Activated B cell treated with CpG ODN at 0.5 μM for 24 hours (primary cell): ENCODE data around the gene SPR. TPM values are rescaled to one million over a fixed set of nuclear protein-coding genes. Genes with fewer than 3 reads are reported as not detected.

Source experiments
- ATAC-seq: fragments of 200-7000 bp; cut with Tn5 transposase; one replicate; pipeline ENCODE4 v1.10.0; 2021; ENCODE audit warnings: low read depth, mild to moderate bottlenecking, moderate library complexity
- CTCF ChIA-PET: fragments of 350-600 bp; sonication (Branson Sonifier 250); formaldehyde crosslinking; loops from one replicate; lab custom pipeline; 2021; ENCODE audit warnings: antibody characterized with exemption; lab: Charles Lee
- POLR2A ChIA-PET: fragments of 350-600 bp; sonication (Branson Sonifier 250); formaldehyde crosslinking; loops from one replicate; lab custom pipeline; 2021; ENCODE audit warnings: antibody characterized with exemption; lab: Charles Lee
- DNase-seq: peaks from one replicate; pipeline ENCODE4 v3.0.0; 2022
- H3K27ac Mint-ChIP-seq: one replicate; pipeline ENCODE4 v1.8.0; 2020; ENCODE audit warnings: mixed read lengths
- H3K27me3 Mint-ChIP-seq: one replicate; pipeline ENCODE4 v1.8.0; 2021; ENCODE audit warnings: mixed read lengths
- H3K36me3 Mint-ChIP-seq: one replicate; pipeline ENCODE4 v1.8.0; 2021; ENCODE audit warnings: low read depth, mixed read lengths
- H3K4me1 Mint-ChIP-seq: one replicate; pipeline ENCODE4 v1.8.0; 2021; ENCODE audit warnings: mixed read lengths
- H3K4me3 Mint-ChIP-seq: one replicate; pipeline ENCODE4 v1.8.0; 2020; ENCODE audit warnings: mild to moderate bottlenecking, mixed read lengths
- H3K9me3 Mint-ChIP-seq: one replicate; pipeline ENCODE4 v1.8.0; 2020; ENCODE audit warnings: mixed read lengths
- intact Hi-C: fragments of 100-400 bp; cut with micrococcal nuclease; formaldehyde crosslinking; loops from one replicate; pipeline ENCODE4 v1.15.1; 2024
- total RNA-seq: library from RNA; stranded (reverse); gene quantifications from 2 replicates; pipeline ENCODE4 v1.2.3, GENCODE V29; 2022
- TF ChIP-seq, protein P1 (sequence below): fragments of 200-600 bp; IDR thresholded peaks from one replicate; pipeline ENCODE4 v1.8.0; 2022; ENCODE audit warnings: antibody characterized with exemption, mild to moderate bottlenecking

SPR gene
- total RNA-seq, 1 donor from 2014 or later = 0.31 TPM

DNA sequence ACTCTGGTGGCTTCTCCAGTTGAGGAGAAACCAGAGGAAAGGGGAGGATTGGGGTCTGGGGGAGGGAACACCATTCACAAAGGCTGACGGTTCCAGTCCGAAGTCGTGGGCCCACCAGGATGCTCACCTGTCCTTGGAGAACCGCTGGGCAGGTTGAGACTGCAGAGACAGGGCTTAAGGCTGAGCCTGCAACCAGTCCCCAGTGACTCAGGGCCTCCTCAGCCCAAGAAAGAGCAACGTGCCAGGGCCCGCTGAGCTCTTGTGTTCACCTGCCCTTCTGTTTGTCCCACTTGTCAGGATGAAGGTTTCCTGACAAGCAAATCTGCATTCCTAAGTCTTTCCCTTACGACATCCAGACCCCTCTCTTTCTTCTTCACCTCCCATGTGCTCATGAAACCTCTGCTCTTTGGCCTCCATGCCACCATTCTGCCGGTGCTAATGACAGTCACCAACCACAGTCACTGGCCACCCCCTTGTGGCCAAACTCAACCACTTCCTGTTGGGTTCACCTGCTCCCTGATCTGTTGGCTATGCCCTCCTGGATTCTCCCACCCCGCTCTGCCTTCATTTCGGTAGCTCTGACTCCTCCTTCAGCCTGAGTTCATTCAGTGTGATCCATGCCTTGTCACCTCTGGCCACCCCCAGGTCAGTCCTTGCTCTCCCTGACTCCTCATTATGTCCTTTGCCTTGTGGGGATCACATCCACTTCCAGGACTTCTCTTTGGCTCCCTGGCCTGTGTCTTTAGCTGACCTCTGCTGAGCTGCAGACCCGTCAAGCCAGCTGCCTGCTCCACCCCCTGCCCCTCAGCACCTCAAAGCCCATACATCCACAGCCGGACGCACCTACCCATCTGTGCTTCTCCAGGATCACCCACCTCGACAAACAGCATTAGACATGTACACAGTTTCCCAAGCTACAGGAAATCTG lies 47.7 kb downstream of the SPR start:
- ChIA-PET CTCF (no interaction called here), POLR2A (no interaction called here)
- intact Hi-C loops = loop anchor here (2.0 kb wide), 1 partner anchor 42 kb away; no protein-coding TSS in a partner anchor
- Mint-ChIP-seq H3K36me3 (no peaks in the 10 kb centered on the region), H3K9me3 (no peaks in the 10 kb centered on the region), H3K27me3 (peaks cover 20% of the 10 kb centered on the region), H3K4me1 (no peaks in the 10 kb centered on the region), H3K4me3 (no peak overlapping the region), H3K27ac (no peak overlapping the region)
- DNase-seq = no peak
- no peak for ATAC-seq
- TF ChIP-seq, protein P1, sequence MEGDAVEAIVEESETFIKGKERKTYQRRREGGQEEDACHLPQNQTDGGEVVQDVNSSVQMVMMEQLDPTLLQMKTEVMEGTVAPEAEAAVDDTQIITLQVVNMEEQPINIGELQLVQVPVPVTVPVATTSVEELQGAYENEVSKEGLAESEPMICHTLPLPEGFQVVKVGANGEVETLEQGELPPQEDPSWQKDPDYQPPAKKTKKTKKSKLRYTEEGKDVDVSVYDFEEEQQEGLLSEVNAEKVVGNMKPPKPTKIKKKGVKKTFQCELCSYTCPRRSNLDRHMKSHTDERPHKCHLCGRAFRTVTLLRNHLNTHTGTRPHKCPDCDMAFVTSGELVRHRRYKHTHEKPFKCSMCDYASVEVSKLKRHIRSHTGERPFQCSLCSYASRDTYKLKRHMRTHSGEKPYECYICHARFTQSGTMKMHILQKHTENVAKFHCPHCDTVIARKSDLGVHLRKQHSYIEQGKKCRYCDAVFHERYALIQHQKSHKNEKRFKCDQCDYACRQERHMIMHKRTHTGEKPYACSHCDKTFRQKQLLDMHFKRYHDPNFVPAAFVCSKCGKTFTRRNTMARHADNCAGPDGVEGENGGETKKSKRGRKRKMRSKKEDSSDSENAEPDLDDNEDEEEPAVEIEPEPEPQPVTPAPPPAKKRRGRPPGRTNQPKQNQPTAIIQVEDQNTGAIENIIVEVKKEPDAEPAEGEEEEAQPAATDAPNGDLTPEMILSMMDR = no peak

DNA sequence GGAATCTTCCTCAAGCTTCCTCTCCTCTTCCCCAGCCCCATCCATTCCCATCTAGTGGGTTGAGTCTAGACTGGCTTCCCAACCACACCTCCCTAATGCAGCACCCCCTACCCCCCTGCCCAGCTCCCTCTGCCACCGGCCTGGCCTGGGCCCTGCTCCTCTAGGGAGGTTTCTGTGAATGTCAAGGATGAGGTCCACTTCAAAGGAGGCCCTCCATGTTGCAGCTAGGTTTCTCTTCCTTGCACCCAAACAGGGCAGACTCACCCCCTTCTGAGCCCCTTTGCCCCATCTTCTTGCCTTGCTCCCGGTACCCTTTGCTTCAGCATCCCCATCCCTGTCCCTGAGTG lies 48.4 kb downstream of the SPR start:
- intact Hi-C loops = loop anchor here (2.0 kb wide), 1 partner anchor 43 kb away; no protein-coding TSS in a partner anchor
- no peak for DNase-seq
- POLR2A ChIA-PET = no interaction called here

DNA sequence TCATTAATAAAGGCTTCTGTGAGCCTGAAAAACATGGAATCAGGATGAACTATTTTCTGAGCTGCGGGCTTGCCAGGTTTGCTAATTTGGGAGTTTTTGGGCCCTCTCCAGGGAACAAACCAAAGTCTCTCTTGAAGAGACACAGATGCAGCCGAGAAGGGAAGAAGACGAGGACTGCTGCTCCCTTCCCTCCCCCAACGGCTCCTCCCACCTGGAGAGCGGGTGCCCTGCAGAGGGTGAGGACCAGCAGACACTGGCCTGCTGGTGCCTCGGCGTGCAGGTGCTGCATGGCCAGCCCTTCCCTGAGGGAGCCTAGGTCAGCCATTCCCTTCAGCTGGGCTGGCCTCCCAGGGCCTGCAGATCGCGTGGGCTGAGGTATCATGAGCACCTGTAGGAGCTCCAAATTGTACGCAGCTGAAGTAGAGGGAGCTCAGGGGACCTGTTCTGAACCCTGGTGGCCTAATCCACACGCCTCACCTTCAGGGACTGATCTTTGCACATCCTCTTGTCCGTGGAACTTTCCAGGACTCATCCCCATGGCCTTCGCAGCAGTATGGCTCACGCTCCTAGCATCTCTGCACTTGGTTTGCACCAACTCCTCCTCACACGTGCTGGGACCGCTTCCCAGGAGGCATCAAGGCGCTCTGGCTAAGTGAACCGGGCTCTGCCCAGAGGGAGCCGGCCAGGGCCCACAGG lies 49.6 kb downstream of the SPR start:
- Mint-ChIP-seq H3K4me3 (no peak overlapping the region), H3K27me3 (peaks cover 17% of the 10 kb centered on the region), H3K36me3 (no peaks in the 10 kb centered on the region), H3K4me1 (no peaks in the 10 kb centered on the region), H3K27ac (no peak overlapping the region), H3K9me3 (no peaks in the 10 kb centered on the region)
- POLR2A ChIA-PET = no interaction called here
- no peak for ATAC-seq
- CTCF ChIA-PET = no interaction called here
- TF ChIP-seq, protein P1 = no peak
- no peak for DNase-seq
- intact Hi-C loops = no loop called here

More for the DNA sequence above, 48.4 kb downstream of the SPR start:
- CTCF ChIA-PET = no interaction called here
- no peak for ATAC-seq
- TF ChIP-seq, protein P1 = no peak
- Mint-ChIP-seq H3K27me3 (peaks cover 20% of the 10 kb centered on the region), H3K27ac (no peak overlapping the region), H3K36me3 (no peaks in the 10 kb centered on the region), H3K4me3 (no peak overlapping the region), H3K4me1 (no peaks in the 10 kb centered on the region), H3K9me3 (no peaks in the 10 kb centered on the region)

DNA sequence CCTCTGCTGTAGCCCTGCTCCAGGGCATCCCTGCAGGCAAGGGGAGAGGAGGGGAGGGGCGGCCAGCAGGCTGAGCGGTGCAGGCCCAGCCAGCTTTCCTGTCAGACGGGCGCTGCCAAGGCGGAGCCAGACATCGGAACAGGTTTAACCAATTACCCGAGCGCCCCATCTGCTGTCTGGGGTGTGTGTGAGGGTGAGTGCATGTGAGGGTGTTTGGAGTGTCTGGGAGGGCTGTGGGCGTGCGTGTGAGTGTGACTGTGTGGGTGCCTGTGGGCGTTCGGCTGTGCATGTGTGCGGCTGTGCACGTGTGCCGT lies 50.1 kb downstream of the SPR start:
- TF ChIP-seq, protein P1 = no peak
- DNase-seq (no peak), ATAC-seq (no peak)
- Mint-ChIP-seq H3K4me3 (no peak overlapping the region), H3K27ac (no peak overlapping the region), H3K9me3 (no peaks in the 10 kb centered on the region), H3K27me3 (peaks cover 17% of the 10 kb centered on the region), H3K4me1 (no peaks in the 10 kb centered on the region), H3K36me3 (no peaks in the 10 kb centered on the region)
- CTCF ChIA-PET = no interaction called here
- intact Hi-C loops = no loop called here
- POLR2A ChIA-PET = no interaction called here

DNA sequence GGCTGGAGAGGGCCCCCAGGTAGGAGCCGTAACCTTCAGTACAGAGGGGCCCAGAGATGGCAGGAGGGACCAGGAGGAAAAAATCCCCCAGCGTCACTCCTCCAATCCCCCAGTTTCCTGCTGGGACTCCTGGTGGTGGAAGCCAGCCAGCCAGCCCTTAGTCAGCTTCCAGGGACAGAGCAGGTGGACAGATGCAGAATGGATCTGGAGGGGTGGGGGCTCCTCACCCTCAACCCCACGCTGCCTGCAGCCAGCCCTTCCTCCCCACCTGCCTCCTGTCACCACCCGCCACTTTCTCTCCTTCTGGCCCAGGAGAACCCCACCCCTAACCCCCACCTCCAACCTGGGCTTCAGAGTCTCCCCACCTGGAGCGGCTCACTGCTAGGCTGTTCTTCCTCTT lies 51.2 kb downstream of the SPR start:
- ATAC-seq = no peak

More for the DNA sequence above, 51.2 kb downstream of the SPR start:
- H3K27me3 Mint-ChIP-seq = peaks cover 17% of the 10 kb centered on the region
- ChIA-PET POLR2A (no interaction called here), CTCF (no interaction called here)
- intact Hi-C loops = no loop called here
- H3K4me3 Mint-ChIP-seq = no peak overlapping the region
- no peak for DNase-seq
- H3K36me3 Mint-ChIP-seq = no peaks in the 10 kb centered on the region
- H3K9me3 Mint-ChIP-seq = no peaks in the 10 kb centered on the region
- TF ChIP-seq, protein P1 = no peak
- no peaks in the 10 kb centered on the region for H3K4me1 Mint-ChIP-seq
- no peak overlapping the region for H3K27ac Mint-ChIP-seq
